K562 (cell line): ENCODE results near the gene CNPY4.

Experiments used
- CTCF ChIP-seq, 3 experiments: IDR thresholded peaks in 2 of 3; conservative IDR thresholded peaks in 1 of 3; 2 replicates each; pipeline ENCODE4 v1.5.1; 2011 to 2012; ENCODE audit warnings: low read length in 3 of 3, mild to moderate bottlenecking in 3 of 3, control low read depth in 2 of 3, improper control_type of control experiment in 1 of 3, inconsistent platforms in 1 of 3, low read depth in 1 of 3, mixed read lengths in 1 of 3, moderate library complexity in 1 of 3; ENCODE audit not compliant: insufficient read depth in 2 of 3
- MED1 ChIP-seq: sonication (generic); formaldehyde crosslinking; IDR thresholded peaks from 2 replicates; pipeline ENCODE4 v1.8.1; 2023; ENCODE audit warnings: missing genetic modification reagents, borderline replicate concordance
- MLX ChIP-seq, 2 experiments: fragments of 450-650 bp in 1 of 2; sonication (generic) in 1 of 2; formaldehyde crosslinking; conservative IDR thresholded peaks; 2 replicates each; pipeline versions ENCODE4 v1.4.0 to v1.8.1; 2020 to 2022; ENCODE audit warnings: mild to moderate bottlenecking in 1 of 2, missing genetic modification reagents in 1 of 2
- NFRKB ChIP-seq: fragments of 450-650 bp; IDR thresholded peaks from 2 replicates; pipeline ENCODE4 v1.6.1; 2016; ENCODE audit warnings: low read depth
- NKRF ChIP-seq: fragments of 450-650 bp; IDR thresholded peaks from 2 replicates; pipeline ENCODE4 v1.6.1; 2016; ENCODE audit warnings: borderline replicate concordance
- POLR2AphosphoS5 ChIP-seq: IDR thresholded peaks from 2 replicates; pipeline ENCODE4 v1.6.1; 2011; ENCODE audit warnings: mild to moderate bottlenecking, low read depth, low read length, moderate library complexity; ENCODE audit not compliant: control insufficient read depth, insufficient read depth
- STAT6 ChIP-seq: sonication (generic); formaldehyde crosslinking; IDR thresholded peaks from 2 replicates; pipeline ENCODE4 v1.8.1; 2023; ENCODE audit warnings: mild to moderate bottlenecking, missing genetic modification reagents
- ZFX ChIP-seq: sonication (generic); formaldehyde crosslinking; IDR thresholded peaks from 2 replicates; pipeline ENCODE4 v1.8.0; 2022; ENCODE audit warnings: mild to moderate bottlenecking, missing genetic modification reagents, moderate library complexity

GRCh38 chr7:100166970-100167911 lies 47.8 kb downstream of the CNPY4 start:
- TF ChIP-seq NFRKB (no peak), MED1 (no peak), CTCF (IDR thresholded peaks at IDR 0.05 in 2 of 3, conservative IDR thresholded peaks at IDR 0.05 in 1 of 3; ENCODE audit: insufficient read depth in 2 of 3, low read depth in 1 of 3, low read length in 3 of 3) (peak in 1 of 3 experiments; percentile 2; a peak in 1 of 6 replicates), MLX (CRISPR knock-in tag; conservative IDR thresholded peaks at IDR 0.05) (no peak), STAT6 (CRISPR knock-in tag) (no peak), ZFX (CRISPR knock-in tag) (no peak), NKRF (no peak), POLR2AphosphoS5 (no peak)
